GM21786 (cell line): ENCODE measurements around the gene SOX21.
"Not testable (repeated sequence)": the region's sequence is repeated elsewhere in the genome, so short reads cannot be mapped to it uniquely, and the experiment has no call there.

Source experiments
- ATAC-seq: cut with Tn5 transposase; IDR thresholded peaks from one replicate; pipeline ENCODE4 v1.9.1; 2021; ENCODE audit not compliant: unreplicated experiment

SOX21 gene

DNA sequence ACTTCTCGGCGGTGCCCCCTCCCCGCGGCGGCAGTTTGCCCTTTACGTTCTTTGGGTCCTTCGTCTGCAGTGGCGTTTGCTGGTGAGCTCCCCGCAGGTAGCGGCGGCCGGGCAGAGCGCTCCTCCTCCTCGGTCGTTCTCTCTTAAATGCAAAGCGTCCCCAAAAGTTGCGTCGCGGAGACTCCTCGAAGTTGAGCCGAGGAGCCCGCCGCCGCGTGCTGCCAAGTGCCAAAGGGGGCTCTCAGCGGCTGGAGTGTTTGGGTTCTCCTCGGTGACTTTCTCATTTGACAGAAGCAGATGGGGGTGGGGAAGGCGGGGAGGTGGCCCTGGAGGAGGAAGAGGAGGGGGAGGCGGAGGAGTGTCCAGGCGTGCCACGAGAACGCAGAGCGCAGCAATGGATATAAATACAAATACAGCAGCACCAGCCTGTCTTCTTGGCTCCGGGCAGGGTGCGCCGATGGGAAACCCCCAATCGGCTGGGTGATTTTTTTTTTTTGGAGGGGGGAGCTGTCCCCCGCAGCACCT lies at the start of gene SOX21:
Gene SOX21, minus strand, starts transcription at position 259 of the 525 bp plus-strand sequence. CDS start 496 bp downstream, outside the sequence.
- no peak for ATAC-seq

DNA sequence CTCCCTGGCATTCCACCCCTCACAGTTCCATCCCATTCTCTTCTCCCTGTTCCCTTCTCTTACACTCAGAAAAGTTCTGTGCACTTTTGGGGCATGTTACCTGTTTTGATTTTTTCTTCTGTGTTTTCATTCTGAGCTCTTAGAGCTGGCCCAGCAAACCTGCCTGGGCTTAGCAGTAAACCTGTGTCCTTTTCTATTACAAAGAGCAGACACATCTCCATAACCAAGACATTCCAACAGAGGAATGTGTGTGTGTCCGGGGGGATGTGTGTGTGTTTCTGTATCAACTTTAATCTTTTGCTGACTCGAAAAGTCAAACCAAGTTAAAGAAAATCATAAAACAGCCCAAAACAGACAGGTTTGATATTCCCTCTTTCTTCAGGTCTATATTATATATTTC lies 49.1 kb upstream of the SOX21 start:
- no peak for ATAC-seq

DNA sequence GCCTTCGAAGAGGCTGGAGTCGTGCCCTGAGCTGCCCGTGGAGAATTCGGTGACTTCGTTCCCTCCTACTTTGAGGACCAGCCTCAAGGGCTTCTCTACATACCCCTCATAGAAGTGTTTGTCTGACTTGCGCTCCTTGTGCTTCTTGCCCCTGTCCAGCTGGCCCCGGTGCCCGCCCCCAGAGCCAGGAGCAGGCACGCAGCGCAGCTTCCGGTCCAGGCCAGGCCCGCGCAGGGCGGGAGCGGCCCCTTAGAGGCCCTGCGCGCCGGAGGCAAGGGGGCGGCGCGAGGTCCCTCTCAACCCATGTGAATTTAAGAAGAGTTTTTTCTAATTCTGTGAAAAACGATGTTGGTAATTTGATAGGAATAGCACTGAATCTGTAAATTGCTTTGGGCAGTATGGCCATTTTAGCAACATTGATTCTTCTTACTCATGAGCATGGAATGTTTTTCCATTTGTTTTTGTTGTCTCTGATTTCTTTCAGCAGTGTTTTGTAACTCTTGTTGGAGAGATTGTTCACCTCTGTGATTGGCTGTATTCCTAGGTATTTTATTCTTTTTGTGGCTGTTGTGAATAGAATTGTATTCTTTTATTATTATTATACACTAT lies 46.9 kb upstream of the SOX21 start:
- ATAC-seq = no peak

DNA sequence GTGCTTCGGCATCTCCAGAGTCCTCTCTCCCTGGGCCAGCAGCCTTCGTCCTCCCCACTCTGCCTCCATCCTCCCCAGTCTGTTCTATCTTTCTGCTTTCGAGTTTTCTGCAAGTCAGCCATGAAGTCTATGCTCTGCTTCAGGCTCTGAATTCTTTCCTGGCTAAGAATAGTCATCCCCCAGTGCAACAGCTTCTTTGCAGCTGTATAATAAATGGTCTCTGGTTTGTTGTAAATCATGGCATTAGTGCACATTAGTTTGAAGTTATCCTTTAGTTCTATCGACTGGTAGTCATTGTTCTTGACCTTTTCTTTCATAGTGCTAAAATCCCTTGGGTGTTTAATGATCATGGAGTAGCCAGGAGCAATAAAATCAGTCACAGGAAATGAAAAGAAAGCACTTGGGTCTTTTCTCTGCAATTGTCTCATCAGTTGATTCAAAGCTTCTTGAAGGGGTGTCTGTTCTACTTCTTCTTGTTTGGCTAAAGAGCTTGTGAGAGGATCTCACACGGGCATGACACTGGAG lies 46.2 kb upstream of the SOX21 start:
- no peak for ATAC-seq

DNA sequence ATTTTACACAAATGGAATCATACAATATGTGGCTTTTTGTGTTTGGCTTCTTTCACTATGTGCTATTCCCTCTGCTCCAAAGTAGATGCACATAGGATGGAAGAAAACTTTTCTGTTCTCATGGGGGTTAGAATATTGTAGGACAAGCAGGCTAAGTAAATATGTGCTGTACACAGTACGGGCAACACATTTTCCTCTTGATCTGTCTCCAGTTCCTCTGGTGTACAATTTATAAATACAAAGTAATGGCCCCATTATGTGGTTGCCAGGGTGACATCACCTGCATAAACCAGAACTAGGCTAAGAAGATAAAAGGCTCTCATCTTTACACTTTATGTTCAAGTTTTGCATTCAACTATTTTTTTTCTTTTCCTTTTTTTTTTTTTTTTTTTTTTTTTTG lies 41.0 kb upstream of the SOX21 start:
- no peak for ATAC-seq

DNA sequence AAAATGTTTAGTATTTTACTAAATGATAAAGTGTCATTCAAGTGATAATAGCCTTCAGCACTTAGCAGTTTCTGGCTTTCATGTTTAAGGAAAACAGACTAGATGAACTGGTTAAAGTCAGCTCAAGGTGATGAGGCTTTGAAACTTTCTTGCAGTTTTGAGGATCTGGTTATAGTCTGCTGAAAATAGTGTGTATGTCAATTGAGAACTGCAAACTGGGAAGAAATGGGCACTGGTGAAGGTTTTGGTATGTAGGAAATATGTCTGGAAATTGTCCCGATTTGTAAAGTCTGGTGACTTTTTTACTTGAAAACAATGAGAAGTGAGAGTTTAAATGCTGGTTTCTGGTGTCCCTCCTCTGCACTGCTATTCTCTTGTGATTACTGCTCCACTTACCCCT lies 36.8 kb upstream of the SOX21 start:
- ATAC-seq = no peak

DNA sequence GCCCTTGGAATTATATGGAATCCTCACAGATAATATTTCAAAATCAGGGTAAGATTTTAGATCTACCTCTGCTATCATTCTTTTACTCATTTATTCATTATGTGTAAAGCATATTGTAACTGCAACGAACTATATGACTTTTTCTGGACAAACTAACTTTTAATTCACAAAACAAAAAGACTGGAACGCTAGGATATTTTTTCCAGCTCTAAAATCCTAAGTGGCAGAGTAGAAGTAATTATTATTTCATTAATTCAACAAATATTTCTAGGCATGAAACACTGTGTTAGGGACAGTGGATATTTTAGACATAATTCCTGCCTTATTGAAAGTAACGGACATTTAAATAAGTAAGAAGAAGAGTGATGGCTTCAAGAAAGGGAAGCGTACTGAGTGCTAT lies 26.9 kb upstream of the SOX21 start:
- ATAC-seq = no peak

DNA sequence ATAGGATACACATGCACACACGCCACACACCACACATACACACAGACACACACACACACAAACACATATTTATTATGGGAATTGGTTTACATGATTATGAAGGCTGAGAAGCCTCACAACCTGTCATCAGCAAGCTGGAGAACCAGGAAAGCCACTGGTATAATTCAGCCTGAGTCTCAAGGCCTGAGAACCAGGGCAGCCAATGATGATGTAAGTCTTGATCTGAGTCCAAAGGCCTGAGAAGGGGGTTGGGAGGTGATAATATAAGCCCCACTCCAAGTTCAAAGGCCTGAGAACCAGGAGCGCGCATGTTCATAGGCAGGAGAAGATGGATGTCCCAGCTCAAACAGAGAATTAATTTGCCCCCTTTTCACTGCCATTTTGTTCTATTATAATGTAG lies 18.7 kb upstream of the SOX21 start:
- no peak for ATAC-seq

DNA sequence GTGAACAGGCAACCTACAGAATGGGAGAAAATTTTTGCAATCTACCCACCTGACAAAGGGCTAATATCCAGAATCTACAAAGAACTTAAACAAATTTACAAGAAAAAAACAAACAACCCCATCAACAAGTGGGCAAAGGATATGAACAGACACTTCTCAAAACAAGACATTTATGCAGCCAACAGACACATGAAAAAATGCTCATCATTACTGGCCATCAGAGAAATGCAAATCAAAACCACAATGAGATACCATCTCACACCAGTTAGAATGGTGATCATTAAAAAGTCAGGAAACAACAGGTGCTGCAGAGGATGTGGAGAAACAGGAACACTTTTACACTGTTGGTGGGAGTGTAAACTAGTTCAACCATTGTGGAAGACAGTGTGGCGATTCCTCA lies 17.6 kb upstream of the SOX21 start:
- not testable (repeated sequence) for ATAC-seq

DNA sequence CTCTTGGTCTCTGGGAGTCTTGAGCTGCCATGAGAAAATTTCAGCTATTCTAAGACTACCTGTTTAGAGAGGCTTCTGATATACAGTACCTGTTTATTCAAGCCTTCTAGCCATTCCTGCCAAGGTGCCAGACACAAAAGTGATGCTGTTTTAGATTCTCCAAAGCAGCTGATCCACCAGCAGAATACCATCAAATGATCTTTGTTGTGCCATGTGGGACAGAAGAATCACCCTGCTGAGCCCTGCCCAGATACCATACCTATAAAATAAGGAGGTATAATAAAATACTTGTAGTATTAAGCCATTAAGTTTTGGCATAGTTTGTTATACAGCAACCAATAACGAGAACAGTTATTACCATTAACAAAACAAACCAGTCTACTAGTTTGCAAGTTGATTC lies 14.1 kb upstream of the SOX21 start:
- no peak for ATAC-seq

DNA sequence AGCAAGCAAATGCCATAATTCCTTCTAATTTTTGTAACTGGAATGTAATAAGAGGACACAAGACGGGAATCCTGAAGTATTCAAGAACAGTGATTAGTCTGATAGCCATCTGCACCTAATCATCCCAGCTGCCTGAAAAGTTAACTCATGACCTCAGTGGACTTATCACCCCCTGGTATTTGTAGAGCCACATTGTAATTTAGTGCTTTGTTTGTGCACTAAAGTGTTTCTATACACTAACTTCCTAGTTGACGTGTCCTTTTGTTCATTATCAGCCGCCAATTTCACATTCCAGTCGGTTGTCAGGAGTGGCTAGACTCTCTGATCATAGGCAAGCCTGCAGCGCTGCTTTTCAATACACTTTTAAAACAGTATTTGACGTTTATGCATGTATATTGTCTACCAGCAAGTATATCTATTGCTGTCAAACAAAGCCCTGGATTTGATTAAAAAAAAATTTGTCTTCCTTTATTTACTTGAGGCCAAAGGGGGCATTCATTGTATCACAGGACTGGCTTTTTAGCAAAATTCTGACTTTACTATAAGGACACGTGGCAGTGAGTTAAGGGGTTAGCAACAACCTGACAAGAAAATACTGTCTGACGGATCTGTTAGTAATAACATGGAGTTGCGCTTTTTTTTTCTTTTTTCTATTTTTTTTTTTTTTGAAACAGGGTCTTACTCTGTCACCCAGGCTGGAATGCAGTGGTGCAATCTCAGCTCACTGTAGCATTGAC lies 10.4 kb upstream of the SOX21 start:
- ATAC-seq = no peak

DNA sequence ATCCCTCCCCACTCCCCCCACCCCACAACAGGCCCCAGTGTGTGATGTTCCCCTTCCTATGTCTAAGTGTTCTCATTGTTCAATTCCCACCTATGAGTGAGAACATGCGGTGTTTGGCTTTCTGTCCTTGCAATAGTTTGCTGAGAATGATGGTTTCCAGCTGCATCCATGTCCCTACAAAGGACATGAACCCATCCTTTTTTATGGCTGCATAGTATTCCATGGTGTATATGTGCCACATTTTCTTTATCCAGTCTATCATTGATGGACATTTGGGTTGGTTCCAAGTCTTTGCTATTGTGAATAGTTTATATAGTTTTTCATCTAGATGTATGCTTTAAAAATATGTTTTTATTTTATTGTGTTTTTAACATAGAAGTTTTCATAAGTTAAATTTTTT lies 6.4 kb upstream of the SOX21 start:
- not testable (repeated sequence) for ATAC-seq

DNA sequence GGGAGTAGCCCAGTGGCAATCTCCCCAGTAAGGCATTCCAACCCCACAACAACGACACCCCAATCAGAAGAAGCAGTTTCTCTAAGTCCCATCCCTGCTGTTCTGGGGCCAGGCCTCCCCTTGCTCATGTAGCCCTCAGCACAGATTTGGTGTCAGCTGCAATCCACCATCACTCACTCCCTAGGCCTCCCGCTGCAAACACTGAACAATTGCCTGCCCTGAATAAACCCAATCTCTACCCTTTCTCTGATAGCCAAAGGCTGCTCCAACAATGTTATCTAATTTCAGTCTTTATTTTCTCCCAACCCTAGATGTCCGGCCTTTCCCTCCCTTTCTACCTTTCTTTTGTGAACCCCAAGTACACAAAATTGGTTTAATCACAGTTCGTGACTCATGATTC lies 5.6 kb upstream of the SOX21 start:
- no peak for ATAC-seq

DNA sequence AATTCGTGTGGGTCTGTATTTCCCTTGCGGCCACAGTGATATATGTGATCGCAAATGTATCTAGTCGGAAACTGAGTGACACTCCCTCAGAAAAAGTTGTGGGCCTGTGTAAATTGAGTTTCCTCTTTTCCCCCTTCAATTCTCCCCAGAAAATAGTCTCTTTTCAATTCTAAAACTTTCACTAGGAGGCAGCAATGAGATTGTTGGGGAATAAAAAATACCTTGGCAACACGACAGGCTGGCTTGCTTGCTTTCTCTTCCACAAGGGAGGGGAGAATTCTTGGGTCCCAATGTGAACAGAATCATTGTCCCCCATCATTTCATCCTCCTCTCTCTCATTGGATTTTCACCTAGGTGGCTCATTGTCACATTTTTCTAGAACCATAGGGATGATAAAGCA lies 3.7 kb upstream of the SOX21 start:
- ATAC-seq = no peak

DNA sequence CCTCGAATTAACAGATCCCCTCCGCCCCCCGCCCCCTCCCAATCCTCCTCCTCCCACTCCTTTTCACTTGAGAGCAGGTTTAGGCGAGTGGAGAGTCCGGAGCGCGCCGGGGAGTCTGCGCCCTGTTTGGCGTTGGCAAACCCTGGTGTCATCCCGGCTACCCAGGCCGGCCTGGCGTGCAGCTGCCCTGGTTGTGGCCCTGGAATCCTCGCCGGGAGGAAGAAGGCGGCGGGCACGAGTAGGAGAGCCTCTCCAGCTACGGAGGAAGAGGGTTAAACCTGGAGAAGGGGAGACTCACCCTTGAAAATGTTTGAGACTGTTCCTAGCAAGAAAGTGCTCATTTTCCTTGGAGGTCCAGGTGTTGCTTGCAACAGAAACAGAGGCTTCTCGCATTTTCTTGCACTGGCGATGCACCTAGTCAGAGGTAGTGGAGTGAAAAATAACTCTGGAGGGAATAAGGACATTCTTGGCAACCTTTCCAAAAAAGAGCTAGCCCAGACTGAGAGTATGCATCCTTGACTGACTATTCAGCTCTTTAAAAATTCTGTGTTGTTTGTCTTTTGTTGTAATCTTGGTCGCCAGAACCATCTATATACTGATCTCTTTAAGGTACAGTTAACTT lies 1.3 kb upstream of the SOX21 start:
- ATAC-seq = no peak

DNA sequence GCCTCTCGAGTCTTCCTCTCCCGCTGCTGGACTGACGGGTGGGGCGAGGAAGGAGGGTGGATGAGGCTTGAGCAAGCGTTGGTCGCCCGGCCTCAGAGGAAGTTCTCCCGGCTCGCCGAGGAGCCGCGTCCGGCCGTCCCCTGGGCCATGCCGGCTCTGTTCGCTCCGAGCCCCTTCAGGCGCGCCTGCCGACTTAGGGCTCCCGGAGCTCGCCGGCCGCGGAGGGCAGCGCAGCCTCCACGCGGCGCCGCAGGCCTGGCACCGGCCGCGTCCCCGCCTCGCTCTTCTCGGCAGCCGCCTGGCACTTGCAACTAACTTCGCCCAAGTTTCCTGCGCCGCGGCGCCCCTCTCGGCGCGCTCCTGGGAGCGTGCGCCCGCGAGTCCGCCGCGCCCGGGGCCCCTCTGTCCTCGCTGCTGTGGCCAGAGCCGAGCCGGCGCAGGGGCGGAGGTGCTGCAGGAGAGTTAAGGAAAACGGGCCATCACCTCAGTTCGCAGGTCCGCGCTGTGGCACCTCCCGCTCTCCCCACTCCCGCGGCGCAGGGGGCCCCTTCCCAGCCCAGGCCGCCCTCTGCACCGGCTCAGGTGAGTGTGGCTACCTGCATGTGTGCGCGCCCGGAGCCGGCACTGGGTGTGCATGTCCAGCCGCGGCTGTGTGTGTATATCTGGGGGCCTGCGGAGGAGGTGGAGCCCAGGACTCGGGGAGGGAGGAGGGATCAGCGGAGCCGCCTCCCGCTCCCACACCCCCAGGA lies 641 bp upstream of the SOX21 start:
- ATAC-seq = no peak

DNA sequence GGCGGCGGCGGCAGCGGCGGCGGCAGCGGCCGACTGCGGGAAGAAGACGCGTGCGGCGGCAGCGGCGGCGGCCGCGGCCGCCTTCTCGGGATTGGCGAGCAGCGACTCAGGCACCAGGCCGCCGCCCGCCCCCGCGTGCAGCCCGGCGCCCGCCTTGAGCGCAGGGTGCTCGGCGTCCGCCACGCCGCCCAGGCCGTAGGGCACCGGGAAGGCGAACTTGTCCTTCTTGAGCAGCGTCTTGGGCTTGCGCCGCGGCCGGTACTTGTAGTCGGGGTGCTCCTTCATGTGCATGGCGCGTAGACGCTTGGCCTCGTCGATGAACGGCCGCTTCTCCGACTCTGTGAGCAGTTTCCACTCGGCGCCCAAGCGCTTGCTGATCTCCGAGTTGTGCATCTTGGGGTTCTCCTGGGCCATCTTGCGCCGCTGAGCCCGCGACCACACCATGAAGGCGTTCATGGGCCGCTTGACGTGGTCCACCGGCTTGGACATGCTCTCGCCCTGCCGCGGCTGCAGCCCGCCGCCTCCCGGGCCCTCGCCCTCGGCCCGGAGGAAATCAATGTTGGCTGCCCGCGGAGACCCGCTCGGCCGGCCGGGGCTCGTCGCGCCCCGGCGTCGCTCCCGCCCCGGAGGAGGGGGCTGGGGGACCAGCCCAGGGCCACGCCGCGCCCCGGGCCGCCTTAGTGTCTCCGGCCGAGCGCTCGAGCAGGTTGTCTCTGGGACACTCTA lies 621 bp downstream of the SOX21 start:
- ATAC-seq = no peak

DNA sequence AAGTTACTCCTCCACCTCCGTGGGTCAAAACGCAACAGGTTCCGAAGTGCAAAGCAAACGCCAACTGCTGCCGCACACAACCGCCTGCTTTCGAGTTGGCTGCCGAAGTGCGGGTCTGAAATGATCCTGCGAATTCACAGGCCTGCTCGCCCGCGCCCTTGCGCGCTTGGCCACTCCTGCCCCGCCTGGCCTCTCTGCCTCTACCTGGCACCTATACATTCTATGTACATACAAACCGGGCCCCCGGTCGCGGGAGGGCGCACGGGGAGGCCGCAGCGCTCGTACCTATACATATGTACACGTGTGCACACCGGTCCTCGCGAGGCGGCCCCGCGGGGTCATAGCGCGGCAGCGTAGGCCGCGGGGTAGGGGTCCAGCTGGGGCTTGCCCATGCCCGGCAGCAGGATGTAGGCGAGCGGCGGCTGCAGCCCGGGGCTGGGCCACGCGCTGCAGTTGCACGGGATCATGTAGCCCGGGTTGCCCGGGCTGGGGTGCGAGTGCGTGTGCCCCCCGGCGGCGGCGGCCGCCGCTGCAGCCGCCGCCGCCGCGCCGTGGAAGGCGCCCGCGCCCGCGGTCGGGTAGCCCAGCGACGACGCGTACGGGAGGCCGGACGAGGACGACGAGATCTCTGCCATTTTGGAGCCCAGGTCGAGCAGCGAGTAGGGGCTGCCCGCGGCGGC lies 1.3 kb downstream of the SOX21 start:
- peak; percentile 66 for ATAC-seq

DNA sequence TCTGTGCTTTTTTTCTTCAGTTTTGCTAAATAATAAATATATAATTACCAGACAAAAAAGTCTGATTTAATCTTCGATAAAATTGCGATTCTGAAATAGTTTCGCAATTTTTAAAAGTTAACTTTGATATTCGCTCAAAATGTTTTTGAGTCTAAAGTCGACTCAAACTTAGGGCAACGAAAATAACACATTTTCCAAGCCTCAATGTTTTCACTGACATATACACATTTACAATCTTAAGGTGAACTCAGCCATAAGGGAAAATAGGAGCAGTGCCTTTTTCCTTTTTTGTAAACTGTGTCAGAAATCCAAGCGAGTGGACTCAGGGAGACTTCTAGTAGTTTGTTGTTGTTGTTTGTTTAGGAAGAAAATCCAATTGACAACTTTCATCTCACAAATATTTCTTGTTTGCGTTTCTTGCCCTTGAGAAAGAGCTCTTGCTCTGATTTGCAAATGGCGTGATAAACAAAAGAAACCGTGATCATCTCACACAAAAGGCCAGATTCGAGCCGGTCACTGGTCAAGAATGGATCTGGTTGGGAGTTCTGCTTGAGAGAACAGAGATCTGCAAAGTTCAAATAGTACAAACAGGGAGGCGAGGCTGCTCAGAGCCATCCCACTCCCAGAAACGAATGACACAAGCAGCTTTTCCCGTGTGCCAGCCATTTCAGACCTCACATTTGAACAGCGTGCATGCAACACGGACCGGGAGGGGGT lies 2.1 kb downstream of the SOX21 start:
- ATAC-seq = no peak
